ENCODE results near the gene C9orf72.

The C9orf72 gene

DNA sequence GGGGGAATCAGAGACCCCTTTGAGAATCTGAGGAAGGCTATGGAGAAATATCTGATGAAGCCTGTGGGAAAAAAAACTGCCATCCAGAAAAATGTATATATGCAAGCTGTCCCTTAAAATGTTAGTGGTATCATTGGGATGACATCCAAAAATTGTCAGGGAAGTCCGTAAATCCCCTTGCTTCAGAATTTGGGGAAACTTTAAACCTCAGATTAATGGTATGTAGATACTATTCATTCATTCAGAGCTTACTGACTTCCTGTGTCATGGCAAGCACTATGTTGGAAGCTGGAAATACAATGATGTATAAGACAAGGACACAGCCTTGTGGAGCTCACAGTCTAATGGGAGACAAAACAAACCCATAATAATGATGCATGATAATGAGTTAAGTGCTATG lies 32.8 kb downstream of the C9orf72 start:
- no peak for DNase-seq
- no peak overlapping the region for H2AFZ ChIP-seq (ENCODE audit: low read length)
- no peaks in the 10 kb centered on the region for H3K79me2 ChIP-seq (ENCODE audit: low read length)
- H3K9ac ChIP-seq (ENCODE audit: low read length): no peak overlapping the region
- no peaks in the 10 kb centered on the region for H3K4me1 ChIP-seq (ENCODE audit: low read length)
- H3K36me3 ChIP-seq (replicated peaks; ENCODE audit: insufficient read depth, low read length): no peaks in the 10 kb centered on the region
- no peaks in the 10 kb centered on the region for H3F3A ChIP-seq (ENCODE audit: insufficient read depth, low read length)
- H3K4me2 ChIP-seq (ENCODE audit: low read depth, low read length): no peak overlapping the region
- H3K4me3 ChIP-seq (ENCODE audit: low read length): no peak overlapping the region
- no peaks in the 10 kb centered on the region for H3K9me3 ChIP-seq (replicated peaks; ENCODE audit: insufficient read depth, low read length)
- H4K20me1 ChIP-seq (ENCODE audit: insufficient read depth, low read length): no peaks in the 10 kb centered on the region
- H3K27me3 ChIP-seq (replicated peaks; ENCODE audit: insufficient read depth, low read length): no peaks in the 10 kb centered on the region
- H3K9me2 ChIP-seq (replicated peaks; ENCODE audit: insufficient read depth, low read length): no peaks in the 10 kb centered on the region
- H3K27ac ChIP-seq (ENCODE audit: low read length): no peak overlapping the region
- no peak for TF ChIP-seq EZH2 (optimal IDR thresholded peaks at IDR 0.05; ENCODE audit: low read depth, low read length)
- no peak for TF ChIP-seq EZH2phosphoT487 (IDR thresholded peaks at IDR 0.05; ENCODE audit: low read length)
- TF ChIP-seq, protein P1, sequence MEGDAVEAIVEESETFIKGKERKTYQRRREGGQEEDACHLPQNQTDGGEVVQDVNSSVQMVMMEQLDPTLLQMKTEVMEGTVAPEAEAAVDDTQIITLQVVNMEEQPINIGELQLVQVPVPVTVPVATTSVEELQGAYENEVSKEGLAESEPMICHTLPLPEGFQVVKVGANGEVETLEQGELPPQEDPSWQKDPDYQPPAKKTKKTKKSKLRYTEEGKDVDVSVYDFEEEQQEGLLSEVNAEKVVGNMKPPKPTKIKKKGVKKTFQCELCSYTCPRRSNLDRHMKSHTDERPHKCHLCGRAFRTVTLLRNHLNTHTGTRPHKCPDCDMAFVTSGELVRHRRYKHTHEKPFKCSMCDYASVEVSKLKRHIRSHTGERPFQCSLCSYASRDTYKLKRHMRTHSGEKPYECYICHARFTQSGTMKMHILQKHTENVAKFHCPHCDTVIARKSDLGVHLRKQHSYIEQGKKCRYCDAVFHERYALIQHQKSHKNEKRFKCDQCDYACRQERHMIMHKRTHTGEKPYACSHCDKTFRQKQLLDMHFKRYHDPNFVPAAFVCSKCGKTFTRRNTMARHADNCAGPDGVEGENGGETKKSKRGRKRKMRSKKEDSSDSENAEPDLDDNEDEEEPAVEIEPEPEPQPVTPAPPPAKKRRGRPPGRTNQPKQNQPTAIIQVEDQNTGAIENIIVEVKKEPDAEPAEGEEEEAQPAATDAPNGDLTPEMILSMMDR (IDR thresholded peaks at IDR 0.05; ENCODE audit: low read length): no peak

DNA sequence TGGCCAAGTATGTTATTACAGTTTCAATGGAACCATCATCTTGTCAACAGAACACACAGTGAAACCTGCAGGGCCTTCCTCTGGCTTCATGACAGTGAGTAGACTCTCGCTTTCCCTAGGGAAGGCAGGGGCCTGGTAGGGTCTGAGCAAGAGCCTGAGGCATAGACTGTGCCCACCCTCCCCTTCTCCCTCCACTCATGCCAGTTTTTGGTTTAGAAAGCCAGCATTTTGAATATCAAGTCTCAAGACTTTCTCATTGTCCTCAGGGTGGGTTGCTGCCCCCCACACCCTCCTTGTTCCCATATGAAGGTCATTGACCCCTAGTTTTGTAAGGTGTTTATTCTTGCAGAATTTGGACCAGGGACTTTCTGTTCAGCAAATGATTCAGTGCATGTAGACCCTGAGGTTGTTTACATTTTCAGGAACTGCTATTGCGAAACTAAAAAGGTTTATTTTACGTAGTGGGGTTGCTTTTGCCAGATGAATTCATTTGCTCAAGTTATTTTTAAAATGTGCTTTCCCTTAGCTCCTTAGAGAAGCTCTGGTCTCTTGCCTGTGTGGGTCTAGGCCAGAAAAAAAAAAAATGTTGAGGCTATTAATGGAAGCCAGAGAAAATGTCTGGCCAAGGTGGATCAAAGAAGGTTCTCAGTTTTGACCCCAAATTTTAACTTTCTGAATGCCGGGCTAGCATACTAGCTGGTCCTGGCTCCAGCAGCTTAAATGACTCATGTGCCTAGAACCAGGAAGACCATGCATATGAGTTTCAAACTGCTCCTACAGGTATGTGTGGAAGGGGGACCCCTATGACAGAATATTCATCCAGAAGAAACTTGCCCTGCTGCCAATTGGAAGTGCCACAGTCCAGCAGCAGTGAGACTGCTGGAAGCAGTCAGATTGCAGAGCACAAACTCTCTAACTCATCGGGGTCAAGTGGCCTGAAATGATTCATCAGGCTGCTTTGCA lies 33.5 kb downstream of the C9orf72 start:
- H3K27ac ChIP-seq (ENCODE audit: low read length): no peak overlapping the region
- no peaks in the 10 kb centered on the region for H3K4me1 ChIP-seq (ENCODE audit: low read length)
- no peaks in the 10 kb centered on the region for H4K20me1 ChIP-seq (ENCODE audit: insufficient read depth, low read length)
- H2AFZ ChIP-seq (ENCODE audit: low read length): no peak overlapping the region
- no peak overlapping the region for H3K4me2 ChIP-seq (ENCODE audit: low read depth, low read length)
- no peaks in the 10 kb centered on the region for H3K27me3 ChIP-seq (replicated peaks; ENCODE audit: insufficient read depth, low read length)
- H3K9me2 ChIP-seq (replicated peaks; ENCODE audit: insufficient read depth, low read length): no peaks in the 10 kb centered on the region
- H3K36me3 ChIP-seq (replicated peaks; ENCODE audit: insufficient read depth, low read length): no peaks in the 10 kb centered on the region
- no peak overlapping the region for H3K4me3 ChIP-seq (ENCODE audit: low read length)
- no peak overlapping the region for H3K9ac ChIP-seq (ENCODE audit: low read length)
- H3K79me2 ChIP-seq (ENCODE audit: low read length): no peaks in the 10 kb centered on the region
- DNase-seq: no peak
- TF ChIP-seq EZH2 (optimal IDR thresholded peaks at IDR 0.05; ENCODE audit: low read depth, low read length) (no peak), EZH2phosphoT487 (IDR thresholded peaks at IDR 0.05; ENCODE audit: low read length) (no peak)
- TF ChIP-seq, protein P1 (IDR thresholded peaks at IDR 0.05; ENCODE audit: low read length): no peak
- H3K9me3 ChIP-seq (replicated peaks; ENCODE audit: insufficient read depth, low read length): no peaks in the 10 kb centered on the region
- H3F3A ChIP-seq (ENCODE audit: insufficient read depth, low read length): no peaks in the 10 kb centered on the region

DNA sequence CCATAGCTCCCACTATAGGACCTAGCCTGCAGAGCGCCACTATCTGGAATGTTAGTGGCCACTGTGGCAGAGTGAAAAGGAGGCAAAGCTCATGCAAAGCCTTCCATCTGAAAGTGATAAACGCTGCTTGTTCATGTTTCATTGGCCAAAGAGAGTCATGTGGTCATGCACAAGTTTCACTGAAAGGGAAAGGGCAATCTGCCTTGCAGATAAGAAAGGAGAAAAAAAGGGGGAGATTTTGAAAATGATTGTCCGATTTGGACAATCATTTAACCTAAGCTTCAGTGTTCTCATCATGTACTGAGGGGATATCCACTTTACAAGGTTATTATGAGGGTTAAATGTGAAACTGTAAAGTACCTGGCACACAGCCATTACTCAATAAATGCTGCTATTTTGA lies 34.6 kb downstream of the C9orf72 start:
- Histone ChIP-seq H3K9ac (ENCODE audit: low read length) (no peak overlapping the region), H3K36me3 (replicated peaks; ENCODE audit: insufficient read depth, low read length) (no peaks in the 10 kb centered on the region), H3K27ac (ENCODE audit: low read length) (no peak overlapping the region), H2AFZ (ENCODE audit: low read length) (no peak overlapping the region), H3K9me2 (replicated peaks; ENCODE audit: insufficient read depth, low read length) (no peaks in the 10 kb centered on the region), H3K4me2 (ENCODE audit: low read depth, low read length) (no peak overlapping the region), H3K79me2 (ENCODE audit: low read length) (no peaks in the 10 kb centered on the region), H3K4me3 (ENCODE audit: low read length) (no peak overlapping the region), H3F3A (ENCODE audit: insufficient read depth, low read length) (no peaks in the 10 kb centered on the region), H3K9me3 (replicated peaks; ENCODE audit: insufficient read depth, low read length) (no peaks in the 10 kb centered on the region), H4K20me1 (ENCODE audit: insufficient read depth, low read length) (no peaks in the 10 kb centered on the region), H3K27me3 (replicated peaks; ENCODE audit: insufficient read depth, low read length) (no peaks in the 10 kb centered on the region), H3K4me1 (ENCODE audit: low read length) (no peaks in the 10 kb centered on the region)
- no peak for DNase-seq
- TF ChIP-seq EZH2phosphoT487 (IDR thresholded peaks at IDR 0.05; ENCODE audit: low read length) (no peak), EZH2 (optimal IDR thresholded peaks at IDR 0.05; ENCODE audit: low read depth, low read length) (no peak)
- TF ChIP-seq, protein P1 (IDR thresholded peaks at IDR 0.05; ENCODE audit: low read length): no peak

Data from MM.1S (cell line).